GM23248 (cell line): Measurements from ENCODE around the gene IGIP. TPM values are rescaled to one million over a fixed set of nuclear protein-coding genes. Genes with fewer than 3 reads are reported as not detected.
A peak's percentile ranks its signal among the peaks of the same experiment; 100 is the strongest.

ENCODE experiments used
- DNase-seq: peaks from one replicate; pipeline ENCODE4 v3.0.0-alpha.2; 2015
- H2AFZ ChIP-seq: fragments of 200-600 bp; sonication (generic); 2 replicates; pipeline ENCODE4 v1.6.1; 2016; ENCODE audit warnings: antibody characterized with exemption
- H3F3A ChIP-seq: fragments of 200-600 bp; sonication (generic); 2 replicates; pipeline ENCODE4 v1.6.1; 2016; ENCODE audit warnings: mild to moderate bottlenecking, antibody characterized with exemption, mixed run types; ENCODE audit not compliant: insufficient read depth
- H3K27ac ChIP-seq: fragments of 200-600 bp; sonication (generic); 2 replicates; pipeline ENCODE4 v1.5.1; 2016; ENCODE audit warnings: mild to moderate bottlenecking
- H3K27me3 ChIP-seq: fragments of 200-600 bp; sonication (generic); replicated peaks from 2 replicates; pipeline ENCODE4 v1.6.1; 2016; ENCODE audit warnings: mild to moderate bottlenecking; ENCODE audit not compliant: insufficient read depth
- H3K36me3 ChIP-seq: fragments of 200-600 bp; sonication (generic); 2 replicates; pipeline ENCODE4 v1.6.1; 2016; ENCODE audit warnings: low read depth, mild to moderate bottlenecking
- H3K4me1 ChIP-seq: fragments of 200-600 bp; sonication (generic); 2 replicates; pipeline ENCODE4 v1.6.1; 2016; ENCODE audit warnings: mild to moderate bottlenecking; ENCODE audit not compliant: insufficient read depth
- H3K4me2 ChIP-seq: fragments of 200-600 bp; sonication (generic); one replicate; pipeline ENCODE4 v1.6.1; 2016; ENCODE audit warnings: mild to moderate bottlenecking; ENCODE audit not compliant: unreplicated experiment
- H3K4me3 ChIP-seq: fragments of 200-600 bp; sonication (generic); 2 replicates; pipeline ENCODE4 v1.5.1; 2016; ENCODE audit warnings: mild to moderate bottlenecking
- H3K79me2 ChIP-seq: fragments of 200-600 bp; sonication (generic); 2 replicates; pipeline ENCODE4 v1.6.1; 2016; ENCODE audit warnings: mild to moderate bottlenecking; ENCODE audit not compliant: insufficient read depth
- H3K9ac ChIP-seq: fragments of 200-600 bp; sonication (generic); 2 replicates; pipeline ENCODE4 v1.6.1; 2016; ENCODE audit warnings: mild to moderate bottlenecking
- H3K9me2 ChIP-seq: fragments of 200-600 bp; sonication (generic); 2 replicates; pipeline ENCODE4 v1.6.1; 2016; ENCODE audit warnings: mixed run types, mild to moderate bottlenecking, moderate library complexity; ENCODE audit not compliant: insufficient read depth
- H3K9me3 ChIP-seq: fragments of 200-600 bp; sonication (generic); one replicate; pipeline ENCODE4 v1.6.1; 2017; ENCODE audit warnings: low read depth
- H4K20me1 ChIP-seq: fragments of 200-600 bp; sonication (generic); 2 replicates; pipeline ENCODE4 v1.6.0; 2016; ENCODE audit not compliant: insufficient read depth
- EZH2 ChIP-seq: fragments of 200-600 bp; sonication (generic); IDR thresholded peaks from 2 replicates; pipeline ENCODE4 v1.6.1; 2018; ENCODE audit warnings: antibody characterized with exemption, mild to moderate bottlenecking; ENCODE audit not compliant: insufficient read depth, poor library complexity, severe bottlenecking
- EZH2phosphoT487 ChIP-seq: fragments of 200-600 bp; sonication (generic); IDR thresholded peaks from 2 replicates; pipeline ENCODE4 v1.6.1; 2018; ENCODE audit warnings: antibody characterized with exemption, moderate library complexity, mild to moderate bottlenecking, low read depth; ENCODE audit not compliant: insufficient read depth
- WGBS, 2 experiments: methylation state at CpG; one replicate each; pipeline ENCODE4 v1.1.6; 2015 to 2017; ENCODE audit warnings: low lambda C conversion rate in 2 of 2, low coverage in 1 of 2; ENCODE audit errors: missing lambda C conversion rate in 2 of 2; 5-methylcytosine and 5-hydroxymethylcytosine counted together
- in situ Hi-C: fragments of 300-500 bp; cut with MboI; formaldehyde crosslinking; loops from 2 replicates; pipeline ENCODE4 v1.15.0; 2020
- polyA plus RNA-seq: library from polyadenylated mRNA; unstranded; fragments of >200 nt; fragmentation: Nextera tagmentation; extraction: Ambion mirVana; gene quantifications from 2 replicates; pipeline ENCODE4 v1.2.1, GENCODE V29; 2016
- total RNA-seq: library from RNA; depleted of rRNA; stranded (reverse); fragments of >200 nt; shearing (Covaris generic); gene quantifications from 2 replicates; pipeline ENCODE4 v1.2.3, GENCODE V29; 2014

IGIP gene
- total and polyA plus RNA-seq, 2 experiments from 2014 or later, result 3.5 to 13.0 TPM

DNA sequence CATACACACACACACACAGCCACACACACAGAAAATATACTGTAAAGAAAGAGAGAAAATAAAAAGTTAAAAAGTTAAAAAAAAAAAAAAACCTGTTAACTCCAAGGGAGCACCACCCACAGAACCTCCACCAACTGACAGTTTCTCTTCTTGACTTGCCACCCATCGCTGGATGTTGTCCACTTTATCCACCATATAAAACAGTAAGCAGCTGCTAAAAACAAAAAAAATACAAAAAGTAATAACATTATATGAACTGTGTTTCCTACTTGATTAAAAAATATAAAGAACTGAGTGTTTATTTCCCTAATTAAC is 10.6 kb upstream of the IGIP start:
- no peaks in the 10 kb centered on the region for H3K9me2 ChIP-seq
- in situ Hi-C loops, result no loop called here
- peak overlapping the region; percentile 69 for H3K27ac ChIP-seq

GRCh38 chr5:140116716-140117115 is 9.0 kb upstream of the IGIP start:
- Histone ChIP-seq H3K27me3 (no peaks in the 10 kb centered on the region), H3K9me3 (no peaks in the 10 kb centered on the region), H3K36me3 (no peaks in the 10 kb centered on the region; the same call in 1 of the 2 replicates), H3F3A (peaks cover 9% of the 10 kb centered on the region), H3K79me2 (peaks cover 96% of the 10 kb centered on the region), H3K4me3 (peak overlapping the region; percentile 78; the same call in 1 of the 2 replicates), H2AFZ (no peak overlapping the region), H3K4me1 (peaks cover 40% of the 10 kb centered on the region), H3K9ac (peak overlapping the region; percentile 89; the same call in 1 of the 2 replicates), H3K9me2 (no peaks in the 10 kb centered on the region), H3K27ac (no peak overlapping the region), H3K4me2 (peak overlapping the region; percentile 81), H4K20me1 (peaks cover 18% of the 10 kb centered on the region; the same call in 1 of the 2 replicates)
- DNase-seq, result peak; percentile 8
- in situ Hi-C loops, result no loop called here
- 76 to 80% methylated on average over 2 of the region's 2 CpGs for WGBS, 2 experiments
- TF ChIP-seq EZH2phosphoT487, result no peak
- TF ChIP-seq EZH2, result no peak

More for the DNA sequence above, 10.6 kb upstream of the IGIP start:
- peak overlapping the region; percentile 78 for H3K4me3 ChIP-seq
- H3F3A ChIP-seq, result peaks cover 7% of the 10 kb centered on the region
- H3K4me2 ChIP-seq, result peak overlapping the region; percentile 81
- peaks cover 19% of the 10 kb centered on the region; the same call in 1 of the 2 replicates for H4K20me1 ChIP-seq
- WGBS, 2 experiments, result 26 to 30% methylated on average over 1 of the region's 1 CpG
- H3K9ac ChIP-seq, result peak overlapping the region; percentile 89
- no peaks in the 10 kb centered on the region for H3K27me3 ChIP-seq
- H3K36me3 ChIP-seq, result no peaks in the 10 kb centered on the region; the same call in 1 of the 2 replicates
- DNase-seq, result peak; percentile 39
- peaks cover 42% of the 10 kb centered on the region for H3K4me1 ChIP-seq
- H3K9me3 ChIP-seq, result no peaks in the 10 kb centered on the region
- peaks cover 96% of the 10 kb centered on the region for H3K79me2 ChIP-seq
- peak overlapping the region; percentile 71; the same call in 1 of the 2 replicates for H2AFZ ChIP-seq
- TF ChIP-seq EZH2 (no peak), EZH2phosphoT487 (0 out of 2 replicates have a peak, but pooled peaks have one; percentile 14)

DNA sequence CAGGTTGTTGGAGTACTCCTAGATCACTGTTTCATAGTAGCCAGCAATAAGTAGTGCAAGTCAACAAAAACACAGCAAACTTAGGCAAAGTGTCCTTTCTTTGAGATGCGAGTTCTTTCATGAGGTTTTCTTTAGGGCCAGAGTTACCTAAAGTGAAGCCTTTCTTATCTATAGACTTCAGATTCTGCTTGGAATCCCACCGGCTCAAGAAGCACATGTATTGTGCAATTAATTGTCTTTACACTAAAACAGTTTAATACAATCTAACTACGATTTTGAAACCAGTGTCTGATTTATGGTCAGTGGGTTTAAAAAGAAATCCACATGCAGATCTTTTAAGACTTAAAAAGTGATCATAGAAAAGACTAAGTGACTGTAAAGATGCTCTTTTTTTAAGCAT is 8.2 kb upstream of the IGIP start:
- H3K79me2 ChIP-seq, result peaks cover 96% of the 10 kb centered on the region
- H3K4me3 ChIP-seq, result no peak overlapping the region
- peaks cover 9% of the 10 kb centered on the region for H3F3A ChIP-seq
- no peaks in the 10 kb centered on the region; the same call in 1 of the 2 replicates for H3K36me3 ChIP-seq
- 73 to 79% methylated on average over 3 of the region's 3 CpGs for WGBS, 2 experiments
- DNase-seq, result no peak
- no peaks in the 10 kb centered on the region for H3K9me3 ChIP-seq
- no peak overlapping the region for H3K27ac ChIP-seq
- H4K20me1 ChIP-seq, result peaks cover 18% of the 10 kb centered on the region; the same call in 1 of the 2 replicates
- no peaks in the 10 kb centered on the region for H3K9me2 ChIP-seq
- no peak overlapping the region for H3K9ac ChIP-seq
- no peaks in the 10 kb centered on the region for H3K27me3 ChIP-seq
- TF ChIP-seq EZH2, result no peak
- no peak for TF ChIP-seq EZH2phosphoT487
- peaks cover 37% of the 10 kb centered on the region for H3K4me1 ChIP-seq
- peak overlapping the region; percentile 81 for H3K4me2 ChIP-seq
- H2AFZ ChIP-seq, result no peak overlapping the region
- in situ Hi-C loops, result no loop called here

DNA sequence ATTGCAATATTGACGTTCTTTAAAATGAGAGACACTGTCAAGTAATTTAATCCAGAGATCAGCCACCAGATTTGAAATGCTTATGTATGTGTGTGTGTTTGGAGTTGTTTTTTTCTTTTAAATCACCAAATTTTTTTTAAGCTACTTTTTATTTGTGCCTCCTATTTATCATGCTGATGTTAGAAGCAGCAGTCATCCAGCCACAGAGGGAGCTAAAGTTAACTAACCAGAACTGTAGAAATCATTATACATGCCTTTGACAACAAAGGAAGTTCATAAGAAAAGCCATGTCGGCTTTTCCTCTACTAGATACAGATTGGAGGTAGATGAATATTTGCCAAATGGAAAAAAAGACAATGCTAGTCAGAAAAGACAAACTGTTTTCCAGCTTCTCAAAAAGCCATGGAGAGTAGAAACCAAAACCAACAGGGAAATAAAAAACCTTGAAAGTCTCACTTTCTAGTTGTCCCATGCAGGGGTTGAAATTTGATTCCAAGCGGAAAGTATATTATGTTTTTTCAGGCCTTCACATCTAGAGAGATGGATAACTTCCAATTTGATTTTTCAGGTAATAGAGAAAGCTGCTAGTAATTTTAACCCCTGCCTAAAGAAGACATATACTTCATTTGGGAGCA is 7.3 kb upstream of the IGIP start:
- DNase-seq, result peak; percentile 40
- 83 to 86% methylated on average over 3 of the region's 3 CpGs for WGBS, 2 experiments
- no peaks in the 10 kb centered on the region; the same call in 1 of the 2 replicates for H3K36me3 ChIP-seq

More for the DNA sequence above, 7.3 kb upstream of the IGIP start:
- Histone ChIP-seq H3K27ac (no peak overlapping the region), H3K4me2 (no peak overlapping the region), H3K9me2 (no peaks in the 10 kb centered on the region; the same call in 1 of the 2 replicates), H3K27me3 (no peaks in the 10 kb centered on the region), H3K4me1 (peaks cover 44% of the 10 kb centered on the region), H3K79me2 (peaks cover 96% of the 10 kb centered on the region), H3K9me3 (no peaks in the 10 kb centered on the region), H3K9ac (no peak overlapping the region), H3F3A (peaks cover 9% of the 10 kb centered on the region), H2AFZ (no peak overlapping the region), H3K4me3 (no peak overlapping the region), H4K20me1 (peaks cover 18% of the 10 kb centered on the region; the same call in 1 of the 2 replicates)
- TF ChIP-seq EZH2phosphoT487 (no peak), EZH2 (no peak)
- in situ Hi-C loops, result no loop called here
